HepG2 (cell line): ENCODE measurements around the gene LYRM4. TPM values are rescaled to one million over a fixed set of nuclear protein-coding genes. Genes with fewer than 3 reads are reported as not detected.
A peak's percentile ranks its signal among the peaks of the same experiment; 100 is the strongest.

ENCODE experiments used
- ATF3 ChIP-seq: sonication (generic); formaldehyde crosslinking; IDR thresholded peaks from 2 replicates; pipeline ENCODE4 v1.4.0; 2020; ENCODE audit warnings: missing genetic modification reagents
- ATRX ChIP-seq: sonication (generic); formaldehyde crosslinking; IDR thresholded peaks from 2 replicates; pipeline ENCODE4 v1.4.0; 2020; ENCODE audit warnings: missing genetic modification reagents, borderline replicate concordance
- FOXA3 ChIP-seq: IDR thresholded peaks from 2 replicates; pipeline ENCODE4 v1.6.1; 2016; ENCODE audit warnings: missing genetic modification reagents, missing compliant biosample characterization
- FOXO1 ChIP-seq: sonication (generic); formaldehyde crosslinking; IDR thresholded peaks from 2 replicates; pipeline ENCODE4 v1.4.0; 2020; ENCODE audit warnings: missing genetic modification reagents
- GMEB2 ChIP-seq: IDR thresholded peaks from 2 replicates; pipeline ENCODE4 v1.6.1; 2016; ENCODE audit warnings: missing biosample characterization, missing genetic modification reagents, low read depth
- KDM5B ChIP-seq: sonication (generic); formaldehyde crosslinking; IDR thresholded peaks from 2 replicates; pipeline ENCODE4 v1.4.0; 2020; ENCODE audit warnings: missing genetic modification reagents, mild to moderate bottlenecking, borderline replicate concordance
- NFIC ChIP-seq: IDR thresholded peaks from 2 replicates; pipeline ENCODE4 v1.6.1; 2012; ENCODE audit warnings: mild to moderate bottlenecking, low read length, inconsistent platforms
- POGK ChIP-seq: sonication (generic); formaldehyde crosslinking; conservative IDR thresholded peaks from 2 replicates; pipeline ENCODE4 v1.8.0; 2022; ENCODE audit warnings: mild to moderate bottlenecking, moderate library complexity, missing genetic modification reagents
- SNAI1 ChIP-seq: sonication (generic); formaldehyde crosslinking; IDR thresholded peaks from 2 replicates; pipeline ENCODE4 v1.5.0; 2020; ENCODE audit warnings: mild to moderate bottlenecking, missing genetic modification reagents, borderline replicate concordance
- SNRNP70 ChIP-seq: fragments of 200-400 bp; formaldehyde crosslinking; IDR thresholded peaks from 2 replicates; pipeline ENCODE4 v1.6.1; 2017; ENCODE audit warnings: mild to moderate bottlenecking, low read depth, low read length, moderate library complexity
- SOX5 ChIP-seq: IDR thresholded peaks from 2 replicates; pipeline ENCODE4 v1.6.1; 2016; ENCODE audit warnings: borderline replicate concordance
- SSRP1 ChIP-seq: IDR thresholded peaks from 2 replicates; pipeline ENCODE4 v1.6.1; 2016; ENCODE audit warnings: control low read depth
- TBX3 ChIP-seq: fragments of 450-650 bp; IDR thresholded peaks from 2 replicates; pipeline ENCODE4 v1.6.1; 2017; ENCODE audit warnings: antibody characterized with exemption, mild to moderate bottlenecking, inconsistent platforms, borderline replicate concordance
- ZHX1 ChIP-seq: sonication (generic); formaldehyde crosslinking; IDR thresholded peaks from 2 replicates; pipeline ENCODE4 v1.8.1; 2022; ENCODE audit warnings: low read depth, mild to moderate bottlenecking, missing genetic modification reagents
- ZNF33B ChIP-seq: sonication (generic); formaldehyde crosslinking; IDR thresholded peaks from 2 replicates; pipeline ENCODE4 v1.5.1; 2020; ENCODE audit warnings: mild to moderate bottlenecking, missing genetic modification reagents
- ZNF414 ChIP-seq: sonication (generic); formaldehyde crosslinking; IDR thresholded peaks from 2 replicates; pipeline ENCODE4 v1.5.0; 2020; ENCODE audit warnings: missing genetic modification reagents
- ZNF7 ChIP-seq: IDR thresholded peaks from 2 replicates; pipeline ENCODE4 v1.6.1; 2016; ENCODE audit warnings: missing biosample characterization, missing genetic modification reagents
- ZSCAN29 ChIP-seq: sonication (generic); formaldehyde crosslinking; conservative IDR thresholded peaks from 2 replicates; pipeline ENCODE4 v1.4.0; 2020; ENCODE audit warnings: mild to moderate bottlenecking, missing genetic modification reagents
- polyA plus RNA-seq, 8 experiments: library from polyadenylated mRNA; depleted of rRNA in 3 of 8; stranded (reverse) in 7 of 8; unstranded in 1 of 8; fragments of >200 nt; fragmentation: Illumina TruSeq in 4 of 8; extraction: Trizol in 4 of 8; gene quantifications; 2 replicates each; pipeline versions ENCODE4 v1.2.1 to v1.2.3, GENCODE V29; 2011 to 2016; ENCODE audit warnings: low read depth in 4 of 8, missing spikeins in 1 of 8, mixed read lengths in 1 of 8; ENCODE audit not compliant: insufficient read depth in 1 of 8
- total RNA-seq, 5 experiments: library from RNA; depleted of rRNA; stranded (reverse); fragments of >200 nt; fragmentation: Illumina TruSeq; extraction: Trizol; gene quantifications; 2 replicates each; pipeline ENCODE4 v1.2.3, GENCODE V29; 2016; ENCODE audit warnings: low read depth in 1 of 5
- TF ChIP-seq, protein P1 (sequence below): sonication (generic); formaldehyde crosslinking; conservative IDR thresholded peaks from 2 replicates; pipeline ENCODE4 v1.8.0; 2022; ENCODE audit warnings: low read depth, missing genetic modification reagents
- TF ChIP-seq, protein P2 (sequence below): sonication (generic); formaldehyde crosslinking; IDR thresholded peaks from 2 replicates; pipeline ENCODE4 v1.5.0; 2020; ENCODE audit warnings: missing genetic modification reagents

LYRM4 gene
- total and polyA plus RNA-seq, 2 of the 13 experiments (the other 11 are each of a cell fraction or from before 2014, with no cell fraction given) = 64.6 to 67.5 TPM

GRCh38 chr6:5235830-5236229 is 24.9 kb downstream of the LYRM4 start (continued):
- TF ChIP-seq POGK (no peak), SNRNP70 (no peak), SSRP1 (CRISPR knock-in tag) (no peak), FOXA3 (CRISPR knock-in tag) (peak; percentile 44; the same call in 1 of the 2 replicates), ZNF7 (CRISPR knock-in tag) (no peak), ATF3 (CRISPR knock-in tag) (no peak), TBX3 (no peak), SOX5 (0 out of 2 replicates have a peak, but pooled peaks have one; percentile 12), KDM5B (no peak), ZSCAN29 (CRISPR knock-in tag) (no peak), ZHX1 (CRISPR knock-in tag) (no peak), NFIC (0 out of 2 replicates have a peak, but pooled peaks have one; percentile 39), ZNF414 (CRISPR knock-in tag) (0 out of 2 replicates have a peak, but pooled peaks have one; percentile 49), ZNF33B (CRISPR knock-in tag) (no peak), SNAI1 (CRISPR knock-in tag) (no peak), GMEB2 (CRISPR knock-in tag) (no peak), FOXO1 (no peak), ATRX (CRISPR knock-in tag) (no peak)
- TF ChIP-seq, protein P1, sequence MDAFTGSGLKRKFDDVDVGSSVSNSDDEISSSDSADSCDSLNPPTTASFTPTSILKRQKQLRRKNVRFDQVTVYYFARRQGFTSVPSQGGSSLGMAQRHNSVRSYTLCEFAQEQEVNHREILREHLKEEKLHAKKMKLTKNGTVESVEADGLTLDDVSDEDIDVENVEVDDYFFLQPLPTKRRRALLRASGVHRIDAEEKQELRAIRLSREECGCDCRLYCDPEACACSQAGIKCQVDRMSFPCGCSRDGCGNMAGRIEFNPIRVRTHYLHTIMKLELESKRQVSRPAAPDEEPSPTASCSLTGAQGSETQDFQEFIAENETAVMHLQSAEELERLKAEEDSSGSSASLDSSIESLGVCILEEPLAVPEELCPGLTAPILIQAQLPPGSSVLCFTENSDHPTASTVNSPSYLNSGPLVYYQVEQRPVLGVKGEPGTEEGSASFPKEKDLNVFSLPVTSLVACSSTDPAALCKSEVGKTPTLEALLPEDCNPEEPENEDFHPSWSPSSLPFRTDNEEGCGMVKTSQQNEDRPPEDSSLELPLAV (CRISPR knock-in tag) = no peak
- TF ChIP-seq, protein P2, sequence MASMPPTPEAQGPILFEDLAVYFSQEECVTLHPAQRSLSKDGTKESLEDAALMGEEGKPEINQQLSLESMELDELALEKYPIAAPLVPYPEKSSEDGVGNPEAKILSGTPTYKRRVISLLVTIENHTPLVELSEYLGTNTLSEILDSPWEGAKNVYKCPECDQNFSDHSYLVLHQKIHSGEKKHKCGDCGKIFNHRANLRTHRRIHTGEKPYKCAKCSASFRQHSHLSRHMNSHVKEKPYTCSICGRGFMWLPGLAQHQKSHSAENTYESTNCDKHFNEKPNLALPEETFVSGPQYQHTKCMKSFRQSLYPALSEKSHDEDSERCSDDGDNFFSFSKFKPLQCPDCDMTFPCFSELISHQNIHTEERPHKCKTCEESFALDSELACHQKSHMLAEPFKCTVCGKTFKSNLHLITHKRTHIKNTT = no peak
